SK-N-SH (cell line): Measurements from ENCODE around the gene DNAJC13. TPM values are rescaled to one million over a fixed set of nuclear protein-coding genes. Genes with fewer than 3 reads are reported as not detected.

Source experiments
- CTCF ChIA-PET: fragments of 300-600, 350-600 bp; formaldehyde crosslinking; extraction: SDS; loops from one replicate; lab custom pipeline; 2021; lab: Yijun Ruan, JAX
- POLR2A ChIA-PET: fragments of 350-600 bp; sonication (Branson Sonifier 250); formaldehyde crosslinking; extraction: SDS; loops from one replicate; lab custom pipeline; 2020; ENCODE audit warnings: antibody characterized with exemption, inconsistent platforms; lab: Yijun Ruan, JAX
- DNase-seq: peaks from one replicate; pipeline ENCODE4 v3.0.0; 2012
- H2AFZ ChIP-seq: fragments of 200-600 bp; sonication (generic); 2 replicates; pipeline ENCODE4 v1.8.1; 2016; ENCODE audit warnings: antibody characterized with exemption, mild to moderate bottlenecking, low read depth
- H3F3A ChIP-seq: fragments of 200-600 bp; sonication (generic); replicated peaks from 2 replicates; pipeline ENCODE3; 2016; ENCODE audit warnings: antibody characterized with exemption, mild to moderate bottlenecking; ENCODE audit not compliant: insufficient read depth
- H3K27ac ChIP-seq, 2 experiments: fragments of 200-500 bp in 1 of 2; fragments of 200-600 bp in 1 of 2; sonication (Bioruptor generic) in 1 of 2; sonication (generic), shearing (Covaris generic) in 1 of 2; 2 replicates each; pipeline versions ENCODE4 v1.5.1 to v1.6.1; 2014 to 2016; ENCODE audit warnings: low read depth in 2 of 2, inconsistent platforms in 1 of 2, low read length in 1 of 2, mild to moderate bottlenecking in 1 of 2, mixed read lengths in 1 of 2
- H3K27me3 ChIP-seq: fragments of 200-600 bp; sonication (generic), shearing (Covaris generic); 2 replicates; pipeline ENCODE4 v1.6.1; 2016; ENCODE audit warnings: mixed run types; ENCODE audit not compliant: insufficient read depth
- H3K36me3 ChIP-seq, 2 experiments: fragments of 200-500 bp in 1 of 2; fragments of 200-600 bp in 1 of 2; sonication (Bioruptor generic) in 1 of 2; sonication (generic) in 1 of 2; replicated peaks in 1 of 2; 2 replicates each; pipeline versions ENCODE3 to v1.5.1; 2014 to 2016; ENCODE audit warnings: low read length in 1 of 2, mild to moderate bottlenecking in 1 of 2; ENCODE audit not compliant: insufficient read depth in 2 of 2, control insufficient read depth in 1 of 2
- H3K4me1 ChIP-seq, 2 experiments: fragments of 200-500 bp in 1 of 2; fragments of 200-600 bp in 1 of 2; sonication (Bioruptor generic) in 1 of 2; sonication (generic), shearing (Covaris generic) in 1 of 2; 2 replicates each; pipeline versions ENCODE4 v1.5.1 to v1.6.1; 2014 to 2016; ENCODE audit warnings: low read depth in 1 of 2, low read length in 1 of 2, mixed run types in 1 of 2; ENCODE audit not compliant: insufficient read depth in 2 of 2, control insufficient read depth in 1 of 2
- H3K4me2 ChIP-seq: fragments of 200-600 bp; sonication (generic), shearing (Covaris generic); 2 replicates; pipeline ENCODE4 v1.6.1; 2017; ENCODE audit warnings: mixed run types
- H3K4me3 ChIP-seq, 2 experiments: fragments of 200-500 bp in 1 of 2; fragments of 200-600 bp in 1 of 2; sonication (Bioruptor generic) in 1 of 2; sonication (generic), shearing (Covaris generic) in 1 of 2; 2 replicates each; pipeline versions ENCODE4 v1.5.1 to v1.8.1; 2014 to 2016; ENCODE audit warnings: low read depth in 2 of 2, inconsistent platforms in 1 of 2, low read length in 1 of 2, mild to moderate bottlenecking in 1 of 2, mixed read lengths in 1 of 2, moderate library complexity in 1 of 2
- H3K79me2 ChIP-seq: fragments of 200-600 bp; sonication (generic); 2 replicates; pipeline ENCODE4 v1.8.1; 2017; ENCODE audit warnings: mild to moderate bottlenecking; ENCODE audit not compliant: insufficient read depth
- H3K9ac ChIP-seq: fragments of 200-600 bp; sonication (generic); 2 replicates; pipeline ENCODE4 v1.6.1; 2017; ENCODE audit warnings: mixed run types
- H3K9me2 ChIP-seq: fragments of 200-600 bp; sonication (generic); 2 replicates; pipeline ENCODE4 v1.6.1; 2017; ENCODE audit warnings: mixed run types
- H3K9me3 ChIP-seq: fragments of 200-600 bp; sonication (generic); 2 replicates; pipeline ENCODE4 v1.6.1; 2017; ENCODE audit warnings: mixed run types, mild to moderate bottlenecking, moderate library complexity
- H4K20me1 ChIP-seq: fragments of 200-600 bp; sonication (generic); 2 replicates; pipeline ENCODE4 v1.6.1; 2017; ENCODE audit warnings: mild to moderate bottlenecking, mixed run types; ENCODE audit not compliant: insufficient read depth
- CHD2 ChIP-seq: fragments of 150-350 bp; IDR thresholded peaks from 2 replicates; pipeline ENCODE4 v1.6.1; 2018; ENCODE audit warnings: low read length; ENCODE audit not compliant: partially characterized antibody
- ELF1 ChIP-seq: IDR thresholded peaks from 2 replicates; pipeline ENCODE4 v1.4.0; 2012
- FOSL2 ChIP-seq: IDR thresholded peaks from 2 replicates; pipeline ENCODE4 v1.4.0; 2012; ENCODE audit warnings: low read depth, mild to moderate bottlenecking, moderate library complexity, borderline replicate concordance
- GATA2 ChIP-seq: sonication (generic); formaldehyde crosslinking; IDR thresholded peaks from 2 replicates; pipeline ENCODE4 v1.5.0; 2020; ENCODE audit warnings: mild to moderate bottlenecking, missing genetic modification reagents
- IRF3 ChIP-seq: fragments of 150-350 bp; IDR thresholded peaks from 2 replicates; pipeline ENCODE4 v1.6.1; 2016; ENCODE audit warnings: mild to moderate bottlenecking, low read depth, low read length
- JUND ChIP-seq: IDR thresholded peaks from 2 replicates; pipeline ENCODE4 v1.4.0; 2012
- MAX ChIP-seq: IDR thresholded peaks from 2 replicates; pipeline ENCODE4 v1.4.0; 2012; ENCODE audit warnings: low read depth
- MEF2A ChIP-seq: IDR thresholded peaks from 2 replicates; pipeline ENCODE4 v1.4.0; 2012; ENCODE audit warnings: low read depth, borderline replicate concordance
- MXI1 ChIP-seq: IDR thresholded peaks from 2 replicates; pipeline ENCODE4 v1.6.1; 2012; ENCODE audit warnings: mild to moderate bottlenecking, low read depth, low read length, improper control_type of control experiment
- NRF1 ChIP-seq: IDR thresholded peaks from 2 replicates; pipeline ENCODE4 v1.6.1; 2012; ENCODE audit warnings: low read depth, mild to moderate bottlenecking, low read length
- PBX3 ChIP-seq: IDR thresholded peaks from 2 replicates; pipeline ENCODE4; 2012
- POLR2AphosphoS5 ChIP-seq: IDR thresholded peaks from 2 replicates; pipeline ENCODE4 v1.6.1; 2012; ENCODE audit warnings: low read depth, low read length
- RAD21 ChIP-seq: IDR thresholded peaks from 2 replicates; pipeline ENCODE4 v1.6.1; 2012; ENCODE audit warnings: mild to moderate bottlenecking, low read length
- RFX5 ChIP-seq: IDR thresholded peaks from 2 replicates; pipeline ENCODE4 v1.6.1; 2012; ENCODE audit warnings: mild to moderate bottlenecking, improper control_type of control experiment, low read length
- SMC3 ChIP-seq: IDR thresholded peaks from 2 replicates; pipeline ENCODE4 v1.6.1; 2012; ENCODE audit warnings: low read depth, low read length, improper control_type of control experiment
- TAF1 ChIP-seq: IDR thresholded peaks from 2 replicates; pipeline ENCODE4 v1.6.1; 2012; ENCODE audit warnings: low read depth, mild to moderate bottlenecking, low read length, moderate library complexity, borderline replicate concordance
- TCF12 ChIP-seq: IDR thresholded peaks from 2 replicates; pipeline ENCODE4 v1.4.0; 2012
- TEAD4 ChIP-seq: IDR thresholded peaks from 2 replicates; pipeline ENCODE4 v1.4.0; 2012; ENCODE audit warnings: mild to moderate bottlenecking, borderline replicate concordance; ENCODE audit not compliant: insufficient read depth
- YY1 ChIP-seq: IDR thresholded peaks from 2 replicates; pipeline ENCODE4 v1.4.0; 2012; ENCODE audit warnings: low read depth, mild to moderate bottlenecking
- WGBS: methylation state at CpG from one replicate; pipeline ENCODE4 v1.1.6; 2017; ENCODE audit warnings: low lambda C conversion rate; 5-methylcytosine and 5-hydroxymethylcytosine counted together
- polyA plus RNA-seq, 3 experiments: library from polyadenylated mRNA; depleted of rRNA; stranded (reverse); fragments of >200 nt; gene quantifications; 2 replicates each; pipeline ENCODE4 v1.2.3, GENCODE V29; 2012
- TF ChIP-seq, protein P1 (sequence below): IDR thresholded peaks from 2 replicates; pipeline ENCODE4 v1.6.1; 2012; ENCODE audit warnings: mild to moderate bottlenecking, low read depth, low read length, moderate library complexity
- TF ChIP-seq, protein P2 (sequence below): IDR thresholded peaks from 2 replicates; pipeline ENCODE4 v1.4.0; 2012; ENCODE audit warnings: low read depth, borderline replicate concordance

The DNAJC13 gene
- polyA plus RNA-seq, 1 of the 3 experiments (the other 2 are of a cell fraction) = 10.8 TPM

DNA sequence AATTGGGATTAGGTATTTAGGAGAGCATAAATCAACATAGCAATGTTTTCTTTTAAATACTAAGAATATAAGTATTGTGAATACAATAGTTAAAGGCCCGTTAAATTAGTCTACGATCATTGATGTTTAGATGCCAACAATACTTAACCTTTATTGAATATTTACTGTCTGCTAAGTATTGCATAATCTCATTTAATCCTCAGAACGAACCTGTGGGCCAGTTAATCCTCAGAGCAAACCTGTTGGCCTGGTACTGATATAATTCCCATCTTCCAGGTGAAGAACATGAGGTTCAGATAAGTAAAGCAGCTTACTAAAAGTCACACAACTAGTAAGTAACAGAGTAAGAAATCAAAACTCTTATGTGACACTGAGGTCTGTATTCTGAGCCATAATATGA, 122.4 kb downstream of the DNAJC13 start:
- Histone ChIP-seq H3K36me3 (peaks cover 43 to 53% of the 10 kb centered on the region in 2 experiments), H3K9me3 (no peaks in the 10 kb centered on the region), H3K9me2 (no peaks in the 10 kb centered on the region), H3K4me2 (no peak overlapping the region), H3K4me1 (peaks cover 2 to 22% of the 10 kb centered on the region in 2 experiments; a peak in 3 of 4 replicates), H2AFZ (no peak overlapping the region), H3K27me3 (no peaks in the 10 kb centered on the region), H3K4me3 (no peak overlapping the region), H4K20me1 (no peaks in the 10 kb centered on the region), H3K9ac (no peak overlapping the region), H3K79me2 (0 out of 2 replicates have a peak, but pooled peaks cover 4% of the 10 kb centered on the region), H3K27ac (no peak overlapping the region), H3F3A (peaks cover 37% of the 10 kb centered on the region)
- 96% methylated on average over 3 of the region's 3 CpGs for WGBS
- POLR2A ChIA-PET = no interaction called here
- no peak for DNase-seq
- CTCF ChIA-PET = interaction anchor here (1.2 kb wide), 2 partner anchors 13 to 103 kb away, joined by 3 to 7 read pairs; no protein-coding TSS in a partner anchor
- no peak for TF ChIP-seq TAF1
- TF ChIP-seq SMC3 = no peak
- TF ChIP-seq, protein P1, sequence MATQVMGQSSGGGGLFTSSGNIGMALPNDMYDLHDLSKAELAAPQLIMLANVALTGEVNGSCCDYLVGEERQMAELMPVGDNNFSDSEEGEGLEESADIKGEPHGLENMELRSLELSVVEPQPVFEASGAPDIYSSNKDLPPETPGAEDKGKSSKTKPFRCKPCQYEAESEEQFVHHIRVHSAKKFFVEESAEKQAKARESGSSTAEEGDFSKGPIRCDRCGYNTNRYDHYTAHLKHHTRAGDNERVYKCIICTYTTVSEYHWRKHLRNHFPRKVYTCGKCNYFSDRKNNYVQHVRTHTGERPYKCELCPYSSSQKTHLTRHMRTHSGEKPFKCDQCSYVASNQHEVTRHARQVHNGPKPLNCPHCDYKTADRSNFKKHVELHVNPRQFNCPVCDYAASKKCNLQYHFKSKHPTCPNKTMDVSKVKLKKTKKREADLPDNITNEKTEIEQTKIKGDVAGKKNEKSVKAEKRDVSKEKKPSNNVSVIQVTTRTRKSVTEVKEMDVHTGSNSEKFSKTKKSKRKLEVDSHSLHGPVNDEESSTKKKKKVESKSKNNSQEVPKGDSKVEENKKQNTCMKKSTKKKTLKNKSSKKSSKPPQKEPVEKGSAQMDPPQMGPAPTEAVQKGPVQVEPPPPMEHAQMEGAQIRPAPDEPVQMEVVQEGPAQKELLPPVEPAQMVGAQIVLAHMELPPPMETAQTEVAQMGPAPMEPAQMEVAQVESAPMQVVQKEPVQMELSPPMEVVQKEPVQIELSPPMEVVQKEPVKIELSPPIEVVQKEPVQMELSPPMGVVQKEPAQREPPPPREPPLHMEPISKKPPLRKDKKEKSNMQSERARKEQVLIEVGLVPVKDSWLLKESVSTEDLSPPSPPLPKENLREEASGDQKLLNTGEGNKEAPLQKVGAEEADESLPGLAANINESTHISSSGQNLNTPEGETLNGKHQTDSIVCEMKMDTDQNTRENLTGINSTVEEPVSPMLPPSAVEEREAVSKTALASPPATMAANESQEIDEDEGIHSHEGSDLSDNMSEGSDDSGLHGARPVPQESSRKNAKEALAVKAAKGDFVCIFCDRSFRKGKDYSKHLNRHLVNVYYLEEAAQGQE = no peak
- TF ChIP-seq TCF12 = no peak
- TF ChIP-seq YY1 = no peak
- TF ChIP-seq, protein P2, sequence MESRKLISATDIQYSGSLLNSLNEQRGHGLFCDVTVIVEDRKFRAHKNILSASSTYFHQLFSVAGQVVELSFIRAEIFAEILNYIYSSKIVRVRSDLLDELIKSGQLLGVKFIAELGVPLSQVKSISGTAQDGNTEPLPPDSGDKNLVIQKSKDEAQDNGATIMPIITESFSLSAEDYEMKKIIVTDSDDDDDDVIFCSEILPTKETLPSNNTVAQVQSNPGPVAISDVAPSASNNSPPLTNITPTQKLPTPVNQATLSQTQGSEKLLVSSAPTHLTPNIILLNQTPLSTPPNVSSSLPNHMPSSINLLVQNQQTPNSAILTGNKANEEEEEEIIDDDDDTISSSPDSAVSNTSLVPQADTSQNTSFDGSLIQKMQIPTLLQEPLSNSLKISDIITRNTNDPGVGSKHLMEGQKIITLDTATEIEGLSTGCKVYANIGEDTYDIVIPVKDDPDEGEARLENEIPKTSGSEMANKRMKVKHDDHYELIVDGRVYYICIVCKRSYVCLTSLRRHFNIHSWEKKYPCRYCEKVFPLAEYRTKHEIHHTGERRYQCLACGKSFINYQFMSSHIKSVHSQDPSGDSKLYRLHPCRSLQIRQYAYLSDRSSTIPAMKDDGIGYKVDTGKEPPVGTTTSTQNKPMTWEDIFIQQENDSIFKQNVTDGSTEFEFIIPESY = no peak
- no peak for TF ChIP-seq RAD21
- TF ChIP-seq GATA2 (CRISPR knock-in tag) = no peak
- no peak for TF ChIP-seq FOSL2
- TF ChIP-seq TEAD4 = no peak
- TF ChIP-seq POLR2AphosphoS5 = no peak
- TF ChIP-seq JUND = no peak
- TF ChIP-seq ELF1 = no peak

DNA sequence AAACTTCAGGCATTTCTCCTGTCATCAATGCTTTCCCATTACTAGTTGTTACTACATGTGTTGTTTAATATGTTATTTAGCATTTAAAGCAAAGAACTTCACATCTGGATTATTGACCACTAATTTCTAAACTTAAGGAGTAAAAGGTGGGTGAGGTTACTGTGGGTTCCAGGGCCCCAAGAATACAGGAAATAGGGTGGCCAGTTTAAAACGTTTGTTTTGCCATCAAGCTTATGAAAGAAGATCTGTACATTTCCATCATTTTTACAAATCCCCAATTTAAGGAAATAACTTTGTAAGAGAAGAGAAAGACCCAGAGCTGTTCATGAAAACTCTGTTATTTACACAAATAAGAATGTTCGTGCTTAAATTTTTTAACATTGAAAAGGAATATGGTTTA, 125.3 kb downstream of the DNAJC13 start:
- Histone ChIP-seq H3K9me2 (no peaks in the 10 kb centered on the region), H3K27ac (peak overlapping the region; percentile 76 to 99), H2AFZ (no peak overlapping the region; the same call in 1 of the 2 replicates), H3K9ac (peak overlapping the region; percentile 15; the same call in 1 of the 2 replicates), H3K9me3 (no peaks in the 10 kb centered on the region), H3K36me3 (peaks cover 34% of the 10 kb centered on the region in 2 experiments), H3K79me2 (no peaks in the 10 kb centered on the region), H4K20me1 (no peaks in the 10 kb centered on the region), H3K4me2 (peak overlapping the region; percentile 26; the same call in 1 of the 2 replicates), H3F3A (peaks cover 25% of the 10 kb centered on the region), H3K4me1 (peaks cover 2 to 16% of the 10 kb centered on the region in 2 experiments; a peak in 3 of 4 replicates), H3K4me3 (no peak overlapping the region), H3K27me3 (no peaks in the 10 kb centered on the region)
- no peak for DNase-seq
- ChIA-PET CTCF (interaction anchor here (2.5 kb wide), 1 partner anchor 99 kb away, joined by 13 read pairs; no protein-coding TSS in a partner anchor), POLR2A (no interaction called here)
- 60% methylated on average over 2 of the region's 2 CpGs for WGBS
- TF ChIP-seq FOSL2 (no peak), RFX5 (no peak), RAD21 (no peak), YY1 (no peak), IRF3 (no peak), MEF2A (no peak), TCF12 (no peak), MXI1 (no peak), MAX (no peak), PBX3 (no peak), CHD2 (no peak), NRF1 (no peak), JUND (no peak)
